Liver (tissue), 3 donors: ENCODE results near the gene GORASP2.

Source experiments
- EGR1 ChIP-seq, 2 donors: IDR thresholded peaks; 2 replicates each; pipeline ENCODE4 v1.6.1; 2016 to 2018; ENCODE audit warnings: antibody characterized with exemption in 2 of 2, low read depth in 2 of 2
- GABPA ChIP-seq, 2 donors: IDR thresholded peaks in 1 of 2; conservative IDR thresholded peaks in 1 of 2; 2 replicates each; pipeline ENCODE4 v1.6.1; 2016; ENCODE audit warnings: antibody characterized with exemption in 2 of 2, mild to moderate bottlenecking in 1 of 2, moderate library complexity in 1 of 2
- HNF4A ChIP-seq, 2 donors: conservative IDR thresholded peaks; 2 replicates each; pipeline ENCODE4 v1.6.1; 2016; ENCODE audit warnings: antibody characterized with exemption in 2 of 2, mild to moderate bottlenecking in 2 of 2
- JUND ChIP-seq, 2 donors: IDR thresholded peaks; 2 replicates each; pipeline ENCODE4 v1.6.1; 2016; ENCODE audit warnings: antibody characterized with exemption in 2 of 2
- NR2F2 ChIP-seq: IDR thresholded peaks from 2 replicates; pipeline ENCODE4 v1.6.1; 2016; ENCODE audit warnings: antibody characterized with exemption
- RAD21 ChIP-seq, 2 donors: IDR thresholded peaks; 2 replicates each; pipeline ENCODE4 v1.6.1; 2016; ENCODE audit warnings: antibody characterized with exemption in 2 of 2, mild to moderate bottlenecking in 2 of 2
- RXRA ChIP-seq, 2 donors: IDR thresholded peaks; 2 replicates each; pipeline ENCODE4 v1.6.1; 2017 to 2018; ENCODE audit warnings: antibody characterized with exemption in 2 of 2, mild to moderate bottlenecking in 1 of 2
- TAF1 ChIP-seq: conservative IDR thresholded peaks from 2 replicates; pipeline ENCODE4 v1.6.1; 2016; ENCODE audit warnings: antibody characterized with exemption, mild to moderate bottlenecking
- YY1 ChIP-seq: IDR thresholded peaks from 2 replicates; pipeline ENCODE4 v1.6.1; 2016; ENCODE audit warnings: antibody characterized with exemption, mild to moderate bottlenecking
- TF ChIP-seq, protein P1 (sequence below): fragments of 150-350 bp; IDR thresholded peaks from 2 replicates; pipeline ENCODE4 v1.5.1; 2017; ENCODE audit warnings: improper control_type of control experiment, low read depth, low read length; ENCODE audit not compliant: missing input control
- TF ChIP-seq, protein P2 (sequence below): IDR thresholded peaks from 2 replicates; pipeline ENCODE4 v1.6.1; 2016; ENCODE audit warnings: antibody characterized with exemption
- TF ChIP-seq, protein P3 (sequence below): IDR thresholded peaks from 2 replicates; pipeline ENCODE4 v1.6.1; 2016; ENCODE audit warnings: antibody characterized with exemption, mild to moderate bottlenecking
- TF ChIP-seq, protein P4 (sequence below): IDR thresholded peaks from 2 replicates; pipeline ENCODE4 v1.6.1; 2016; ENCODE audit warnings: antibody characterized with exemption
- TF ChIP-seq, protein P5 (sequence below): IDR thresholded peaks from 2 replicates; pipeline ENCODE4 v1.6.1; 2016; ENCODE audit warnings: antibody characterized with exemption
- donor health status: healthy.
- donor health status: healthy.

DNA sequence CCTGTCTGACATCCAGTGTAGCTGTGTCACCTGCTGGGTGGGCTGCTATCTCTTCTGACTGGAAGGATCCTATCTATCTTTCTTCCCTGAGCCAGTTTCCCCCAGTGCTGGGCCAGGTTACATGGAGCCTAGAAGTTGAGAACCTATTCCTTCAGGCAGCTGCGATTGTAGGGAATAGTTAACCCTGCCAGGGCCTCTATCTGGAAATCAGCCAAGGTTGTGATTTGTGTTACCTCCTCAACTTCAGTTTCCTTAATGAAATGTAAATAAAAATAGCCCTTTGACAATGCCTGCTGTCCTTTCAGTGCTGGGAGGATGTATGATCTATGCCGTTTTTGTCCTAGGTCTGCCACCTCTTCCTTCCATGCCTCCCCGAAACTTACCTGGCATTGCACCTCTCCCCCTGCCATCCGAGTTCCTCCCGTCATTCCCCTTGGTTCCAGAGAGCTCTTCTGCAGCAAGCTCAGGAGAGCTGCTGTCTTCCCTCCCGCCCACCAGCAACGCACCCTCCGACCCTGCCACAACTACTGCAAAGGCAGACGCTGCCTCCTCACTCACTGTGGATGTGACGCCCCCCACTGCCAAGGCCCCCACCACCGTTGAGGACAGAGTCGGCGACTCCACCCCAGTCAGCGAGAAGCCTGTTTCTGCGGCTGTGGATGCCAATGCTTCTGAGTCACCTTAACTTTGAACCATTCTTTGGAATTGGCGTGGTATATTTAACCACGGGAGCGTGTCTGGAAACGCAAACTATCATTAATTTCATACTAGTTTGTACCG, 36.6 kb downstream of the GORASP2 start:
- no peak for TF ChIP-seq RAD21 (IDR thresholded peaks at IDR 0.05)
- no peak for TF ChIP-seq NR2F2
- TF ChIP-seq, protein P1, sequence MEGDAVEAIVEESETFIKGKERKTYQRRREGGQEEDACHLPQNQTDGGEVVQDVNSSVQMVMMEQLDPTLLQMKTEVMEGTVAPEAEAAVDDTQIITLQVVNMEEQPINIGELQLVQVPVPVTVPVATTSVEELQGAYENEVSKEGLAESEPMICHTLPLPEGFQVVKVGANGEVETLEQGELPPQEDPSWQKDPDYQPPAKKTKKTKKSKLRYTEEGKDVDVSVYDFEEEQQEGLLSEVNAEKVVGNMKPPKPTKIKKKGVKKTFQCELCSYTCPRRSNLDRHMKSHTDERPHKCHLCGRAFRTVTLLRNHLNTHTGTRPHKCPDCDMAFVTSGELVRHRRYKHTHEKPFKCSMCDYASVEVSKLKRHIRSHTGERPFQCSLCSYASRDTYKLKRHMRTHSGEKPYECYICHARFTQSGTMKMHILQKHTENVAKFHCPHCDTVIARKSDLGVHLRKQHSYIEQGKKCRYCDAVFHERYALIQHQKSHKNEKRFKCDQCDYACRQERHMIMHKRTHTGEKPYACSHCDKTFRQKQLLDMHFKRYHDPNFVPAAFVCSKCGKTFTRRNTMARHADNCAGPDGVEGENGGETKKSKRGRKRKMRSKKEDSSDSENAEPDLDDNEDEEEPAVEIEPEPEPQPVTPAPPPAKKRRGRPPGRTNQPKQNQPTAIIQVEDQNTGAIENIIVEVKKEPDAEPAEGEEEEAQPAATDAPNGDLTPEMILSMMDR, result no peak
- TF ChIP-seq TAF1, result no peak
- no peak for TF ChIP-seq HNF4A (conservative IDR thresholded peaks at IDR 0.05)
- TF ChIP-seq, protein P2, sequence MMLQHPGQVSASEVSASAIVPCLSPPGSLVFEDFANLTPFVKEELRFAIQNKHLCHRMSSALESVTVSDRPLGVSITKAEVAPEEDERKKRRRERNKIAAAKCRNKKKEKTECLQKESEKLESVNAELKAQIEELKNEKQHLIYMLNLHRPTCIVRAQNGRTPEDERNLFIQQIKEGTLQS, result no peak
- no peak for TF ChIP-seq EGR1 (IDR thresholded peaks at IDR 0.05; ENCODE audit: low read depth in 2 of 2)
- TF ChIP-seq, protein P3, sequence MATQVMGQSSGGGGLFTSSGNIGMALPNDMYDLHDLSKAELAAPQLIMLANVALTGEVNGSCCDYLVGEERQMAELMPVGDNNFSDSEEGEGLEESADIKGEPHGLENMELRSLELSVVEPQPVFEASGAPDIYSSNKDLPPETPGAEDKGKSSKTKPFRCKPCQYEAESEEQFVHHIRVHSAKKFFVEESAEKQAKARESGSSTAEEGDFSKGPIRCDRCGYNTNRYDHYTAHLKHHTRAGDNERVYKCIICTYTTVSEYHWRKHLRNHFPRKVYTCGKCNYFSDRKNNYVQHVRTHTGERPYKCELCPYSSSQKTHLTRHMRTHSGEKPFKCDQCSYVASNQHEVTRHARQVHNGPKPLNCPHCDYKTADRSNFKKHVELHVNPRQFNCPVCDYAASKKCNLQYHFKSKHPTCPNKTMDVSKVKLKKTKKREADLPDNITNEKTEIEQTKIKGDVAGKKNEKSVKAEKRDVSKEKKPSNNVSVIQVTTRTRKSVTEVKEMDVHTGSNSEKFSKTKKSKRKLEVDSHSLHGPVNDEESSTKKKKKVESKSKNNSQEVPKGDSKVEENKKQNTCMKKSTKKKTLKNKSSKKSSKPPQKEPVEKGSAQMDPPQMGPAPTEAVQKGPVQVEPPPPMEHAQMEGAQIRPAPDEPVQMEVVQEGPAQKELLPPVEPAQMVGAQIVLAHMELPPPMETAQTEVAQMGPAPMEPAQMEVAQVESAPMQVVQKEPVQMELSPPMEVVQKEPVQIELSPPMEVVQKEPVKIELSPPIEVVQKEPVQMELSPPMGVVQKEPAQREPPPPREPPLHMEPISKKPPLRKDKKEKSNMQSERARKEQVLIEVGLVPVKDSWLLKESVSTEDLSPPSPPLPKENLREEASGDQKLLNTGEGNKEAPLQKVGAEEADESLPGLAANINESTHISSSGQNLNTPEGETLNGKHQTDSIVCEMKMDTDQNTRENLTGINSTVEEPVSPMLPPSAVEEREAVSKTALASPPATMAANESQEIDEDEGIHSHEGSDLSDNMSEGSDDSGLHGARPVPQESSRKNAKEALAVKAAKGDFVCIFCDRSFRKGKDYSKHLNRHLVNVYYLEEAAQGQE, result no peak
- TF ChIP-seq YY1, result no peak
- TF ChIP-seq, protein P4, sequence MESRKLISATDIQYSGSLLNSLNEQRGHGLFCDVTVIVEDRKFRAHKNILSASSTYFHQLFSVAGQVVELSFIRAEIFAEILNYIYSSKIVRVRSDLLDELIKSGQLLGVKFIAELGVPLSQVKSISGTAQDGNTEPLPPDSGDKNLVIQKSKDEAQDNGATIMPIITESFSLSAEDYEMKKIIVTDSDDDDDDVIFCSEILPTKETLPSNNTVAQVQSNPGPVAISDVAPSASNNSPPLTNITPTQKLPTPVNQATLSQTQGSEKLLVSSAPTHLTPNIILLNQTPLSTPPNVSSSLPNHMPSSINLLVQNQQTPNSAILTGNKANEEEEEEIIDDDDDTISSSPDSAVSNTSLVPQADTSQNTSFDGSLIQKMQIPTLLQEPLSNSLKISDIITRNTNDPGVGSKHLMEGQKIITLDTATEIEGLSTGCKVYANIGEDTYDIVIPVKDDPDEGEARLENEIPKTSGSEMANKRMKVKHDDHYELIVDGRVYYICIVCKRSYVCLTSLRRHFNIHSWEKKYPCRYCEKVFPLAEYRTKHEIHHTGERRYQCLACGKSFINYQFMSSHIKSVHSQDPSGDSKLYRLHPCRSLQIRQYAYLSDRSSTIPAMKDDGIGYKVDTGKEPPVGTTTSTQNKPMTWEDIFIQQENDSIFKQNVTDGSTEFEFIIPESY, result no peak
- TF ChIP-seq JUND (IDR thresholded peaks at IDR 0.05), result no peak
- no peak for TF ChIP-seq GABPA (IDR thresholded peaks at IDR 0.05 in 1 of 2, conservative IDR thresholded peaks at IDR 0.05 in 1 of 2)
- TF ChIP-seq, protein P5, sequence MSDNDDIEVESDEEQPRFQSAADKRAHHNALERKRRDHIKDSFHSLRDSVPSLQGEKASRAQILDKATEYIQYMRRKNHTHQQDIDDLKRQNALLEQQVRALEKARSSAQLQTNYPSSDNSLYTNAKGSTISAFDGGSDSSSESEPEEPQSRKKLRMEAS, result no peak
- no peak for TF ChIP-seq RXRA (IDR thresholded peaks at IDR 0.05)
